ENCODE data around the gene RFC5.

- TF ChIP-seq, protein P1, sequence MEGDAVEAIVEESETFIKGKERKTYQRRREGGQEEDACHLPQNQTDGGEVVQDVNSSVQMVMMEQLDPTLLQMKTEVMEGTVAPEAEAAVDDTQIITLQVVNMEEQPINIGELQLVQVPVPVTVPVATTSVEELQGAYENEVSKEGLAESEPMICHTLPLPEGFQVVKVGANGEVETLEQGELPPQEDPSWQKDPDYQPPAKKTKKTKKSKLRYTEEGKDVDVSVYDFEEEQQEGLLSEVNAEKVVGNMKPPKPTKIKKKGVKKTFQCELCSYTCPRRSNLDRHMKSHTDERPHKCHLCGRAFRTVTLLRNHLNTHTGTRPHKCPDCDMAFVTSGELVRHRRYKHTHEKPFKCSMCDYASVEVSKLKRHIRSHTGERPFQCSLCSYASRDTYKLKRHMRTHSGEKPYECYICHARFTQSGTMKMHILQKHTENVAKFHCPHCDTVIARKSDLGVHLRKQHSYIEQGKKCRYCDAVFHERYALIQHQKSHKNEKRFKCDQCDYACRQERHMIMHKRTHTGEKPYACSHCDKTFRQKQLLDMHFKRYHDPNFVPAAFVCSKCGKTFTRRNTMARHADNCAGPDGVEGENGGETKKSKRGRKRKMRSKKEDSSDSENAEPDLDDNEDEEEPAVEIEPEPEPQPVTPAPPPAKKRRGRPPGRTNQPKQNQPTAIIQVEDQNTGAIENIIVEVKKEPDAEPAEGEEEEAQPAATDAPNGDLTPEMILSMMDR (IDR thresholded peaks at IDR 0.05) = no peak
- TF ChIP-seq POLR2A (IDR thresholded peaks at IDR 0.05) = no peak
Measured at GRCh38 chr12:117981267-117981666, 35.2 kb upstream of the RFC5 start.
